ENCODE data around the gene CEP97. TPM values are rescaled to one million over a fixed set of nuclear protein-coding genes. Genes with fewer than 3 reads are reported as not detected.

CEP97 gene
- total and polyA plus RNA-seq, 9 of the 15 experiments (the other 6 are each of a cell fraction or from before 2014, with no cell fraction given), result 2.0 to 10.1 (median 4.3) TPM

GRCh38 chr3:101814835-101815234 lies 90.4 kb downstream of the CEP97 start:
- 4% methylated on average over 3 of the region's 3 CpGs for WGBS (ENCODE audit: insufficient coverage, low coverage, missing lambda C conversion rate)
- Histone ChIP-seq H3K9me1 (ENCODE audit: control insufficient read depth, insufficient read depth, low read length) (no peaks in the 10 kb centered on the region), H3K36me3 (ENCODE audit: control insufficient read depth, insufficient read depth, low read length) (no peaks in the 10 kb centered on the region), H4K20me1 (replicated peaks; ENCODE audit: control insufficient read depth, insufficient read depth, low read length) (no peaks in the 10 kb centered on the region), H3K9ac (ENCODE audit: insufficient read depth in 1 of 2, low read depth in 2 of 2, low read length in 2 of 2) (no peak overlapping the region), H3K9me3 (replicated peaks; ENCODE audit: control insufficient read depth, insufficient read depth, low read depth, low read length) (no peaks in the 10 kb centered on the region), H3K27me3 (ENCODE audit: control insufficient read depth in 2 of 2, insufficient read depth in 2 of 2, low read length in 2 of 2) (no peaks in the 10 kb centered on the region), H3K4me1 (replicated peaks in 1 of 2; ENCODE audit: control insufficient read depth in 2 of 2, insufficient read depth in 2 of 2, low read length in 2 of 2) (no peaks in the 10 kb centered on the region), H3K4me2 (ENCODE audit: insufficient read depth, low read length) (no peak overlapping the region), H3K27ac (ENCODE audit: extremely low read depth, low read depth, low read length) (no peak overlapping the region), H3K79me2 (ENCODE audit: control insufficient read depth, insufficient read depth, low read length) (no peaks in the 10 kb centered on the region), H3K4me3 (no peak overlapping the region), H2AFZ (ENCODE audit: low read depth, low read length) (no peak overlapping the region)
- ChIA-PET POLR2A (no interaction called here), CTCF (ENCODE audit: low intra/inter-chr PET ratio) (interaction anchor here (0.6 to 1.6 kb wide), 2 partner anchors 175 to 411 kb away, joined by 4 to 14 read pairs; no protein-coding TSS in a partner anchor)
- no TSS peak for BruUV-seq (replicated peaks)
- no peak for DNase-seq (ENCODE audit: extremely low read depth in 1 of 4, low spot score in 3 of 4)
- no peak for ATAC-seq
- TF ChIP-seq NFE2L1 (tag; IDR thresholded peaks at IDR 0.05; ENCODE audit: borderline replicate concordance, low read depth), result no peak
- no peak for FAIRE-seq
- in situ Hi-C loops (cut with MboI) (loop anchor here (5.0 to 25.0 kb wide), 2 partner anchors 412 to 722 kb away; no protein-coding TSS in a partner anchor), intact Hi-C loops (cut with micrococcal nuclease) (loop anchor here (2.0 to 10.0 kb wide), 2 partner anchors 36 to 150 kb away; no protein-coding TSS in a partner anchor)

- H3K9me1 ChIP-seq (ENCODE audit: control insufficient read depth, insufficient read depth, low read length), result no peaks in the 10 kb centered on the region
- H3K4me1 ChIP-seq (replicated peaks in 1 of 2; ENCODE audit: control insufficient read depth in 2 of 2, insufficient read depth in 2 of 2, low read length in 2 of 2), result no peaks in the 10 kb centered on the region
- no peaks in the 10 kb centered on the region for H3K27me3 ChIP-seq (ENCODE audit: control insufficient read depth in 2 of 2, insufficient read depth in 2 of 2, low read length in 2 of 2)
- no peak overlapping the region for H3K9ac ChIP-seq (ENCODE audit: insufficient read depth in 1 of 2, low read depth in 2 of 2, low read length in 2 of 2)
- H3K4me2 ChIP-seq (ENCODE audit: insufficient read depth, low read length), result no peak overlapping the region
- intact Hi-C loops (cut with micrococcal nuclease) (loop anchor here (10.0 kb wide), 1 partner anchor 148 kb away; no protein-coding TSS in a partner anchor), in situ Hi-C loops (cut with MboI) (loop anchor here (25.0 kb wide), 1 partner anchor 721 kb away; no protein-coding TSS in a partner anchor)
- no peaks in the 10 kb centered on the region for H4K20me1 ChIP-seq (replicated peaks; ENCODE audit: control insufficient read depth, insufficient read depth, low read length)
- no peaks in the 10 kb centered on the region for H3K9me3 ChIP-seq (replicated peaks; ENCODE audit: control insufficient read depth, insufficient read depth, low read depth, low read length)
- POLR2A ChIA-PET, result interaction anchor here (0.6 to 1.2 kb wide), 2 partner anchors 11 to 41 kb away, joined by 3 read pairs; no protein-coding TSS in a partner anchor
- no peak overlapping the region for H2AFZ ChIP-seq (ENCODE audit: low read depth, low read length)
- BruUV-seq (replicated peaks), result no TSS peak
- 15% methylated on average over 4 of the region's 4 CpGs for WGBS (ENCODE audit: insufficient coverage, low coverage, missing lambda C conversion rate)
- H3K79me2 ChIP-seq (ENCODE audit: control insufficient read depth, insufficient read depth, low read length), result no peaks in the 10 kb centered on the region
- DNase-seq (ENCODE audit: extremely low read depth in 1 of 4, low spot score in 3 of 4) (no peak), ATAC-seq (no peak), FAIRE-seq (no peak)
- CTCF ChIA-PET (ENCODE audit: low intra/inter-chr PET ratio), result interaction anchor here (0.6 kb wide), 1 partner anchor 1810 kb away, joined by 3 read pairs; no protein-coding TSS in a partner anchor
- H3K27ac ChIP-seq (ENCODE audit: extremely low read depth, low read depth, low read length), result no peak overlapping the region
- no peak overlapping the region for H3K4me3 ChIP-seq
- no peaks in the 10 kb centered on the region for H3K36me3 ChIP-seq (ENCODE audit: control insufficient read depth, insufficient read depth, low read length)
- no peak for TF ChIP-seq HOMEZ (CRISPR knock-in tag; IDR thresholded peaks at IDR 0.05)
- TF ChIP-seq FOXA1 (IDR thresholded peaks at IDR 0.05; ENCODE audit: borderline replicate concordance), result no peak
- no peak for TF ChIP-seq GTF2F1 (IDR thresholded peaks at IDR 0.05; ENCODE audit: low read depth, low read length)
- TF ChIP-seq POLR2G (IDR thresholded peaks at IDR 0.05; ENCODE audit: low read depth, low read length), result no peak
- no peak for TF ChIP-seq PHF8 (IDR thresholded peaks at IDR 0.05; ENCODE audit: borderline replicate concordance, low read length)
- no peak for TF ChIP-seq XRCC3 (IDR thresholded peaks at IDR 0.05)
- TF ChIP-seq GTF3C2 (IDR thresholded peaks at IDR 0.05; ENCODE audit: borderline replicate concordance, extremely low read depth, insufficient read length), result no peak
Measured at GRCh38 chr3:101816215-101817149, 92.1 kb downstream of the CEP97 start.

Data from K562 (cell line).